Colonic mucosa (tissue), 4 donors: ENCODE data around the gene RABGAP1L. TPM values are rescaled to one million over a fixed set of nuclear protein-coding genes. Genes with fewer than 3 reads are reported as not detected.

Experiments
- DNase-seq: peaks from one replicate; pipeline ENCODE4 v3.0.0-alpha.2; 2020
- H3K27ac ChIP-seq: fragments of 200-600 bp; one replicate; pipeline ENCODE4 v1.8.0; 2021
- H3K27me3 ChIP-seq: fragments of 200-600 bp; one replicate; pipeline ENCODE4 v1.8.0; 2021
- H3K36me3 ChIP-seq: fragments of 200-600 bp; one replicate; pipeline ENCODE4 v1.8.0; 2021
- H3K4me1 ChIP-seq: fragments of 200-600 bp; one replicate; pipeline ENCODE4 v1.8.0; 2021; ENCODE audit warnings: mild to moderate bottlenecking
- H3K4me3 ChIP-seq: fragments of 200-600 bp; one replicate; pipeline ENCODE4 v1.8.0; 2021
- H3K9ac ChIP-seq, 2 donors: one replicate each; pipeline ENCODE4 v1.7.0; 2013; ENCODE audit warnings: control low read depth in 2 of 2, low read depth in 2 of 2, low read length in 2 of 2
- H3K9me3 ChIP-seq: fragments of 200-600 bp; one replicate; pipeline ENCODE4 v1.8.0; 2021
- intact Hi-C: fragments of 100-400 bp; cut with DNase I; formaldehyde crosslinking; loops from one replicate; pipeline ENCODE4 v1.14.1; 2022
- total RNA-seq, 2 donors: library from RNA; stranded (reverse); fragmentation: NEBNext Ultra II Directional in 1 of 2; extraction: Animal tissue kit (Norgen Biotek cat#: 25700) in 1 of 2; gene quantifications; one replicate each; pipeline ENCODE4 v1.2.1, GENCODE V29; 2021
- TF ChIP-seq, protein P1 (sequence below): fragments of 200-600 bp; IDR thresholded peaks from one replicate; pipeline ENCODE4 v1.8.0; 2022; ENCODE audit warnings: antibody characterized with exemption, mild to moderate bottlenecking
- donor health status: healthy.
- donor health status: DM: no; HTN: no; CAD: no.
- donor health status: DM: no; HTN: no; CAD: no.

RABGAP1L gene
- total RNA-seq, 2 donors from 2014 or later: 50.3 to 87.0 TPM

GRCh38 chr1:174946031-174946430 lies 786.7 kb downstream of the RABGAP1L start:
- Histone ChIP-seq H3K9me3 (no peaks in the 10 kb centered on the region), H3K36me3 (no peaks in the 10 kb centered on the region), H3K4me1 (no peaks in the 10 kb centered on the region), H3K9ac (no peak overlapping the region), H3K27ac (no peak overlapping the region), H3K27me3 (no peaks in the 10 kb centered on the region), H3K4me3 (no peak overlapping the region)
- intact Hi-C loops: no loop called here
- no peak for DNase-seq
- TF ChIP-seq, protein P1, sequence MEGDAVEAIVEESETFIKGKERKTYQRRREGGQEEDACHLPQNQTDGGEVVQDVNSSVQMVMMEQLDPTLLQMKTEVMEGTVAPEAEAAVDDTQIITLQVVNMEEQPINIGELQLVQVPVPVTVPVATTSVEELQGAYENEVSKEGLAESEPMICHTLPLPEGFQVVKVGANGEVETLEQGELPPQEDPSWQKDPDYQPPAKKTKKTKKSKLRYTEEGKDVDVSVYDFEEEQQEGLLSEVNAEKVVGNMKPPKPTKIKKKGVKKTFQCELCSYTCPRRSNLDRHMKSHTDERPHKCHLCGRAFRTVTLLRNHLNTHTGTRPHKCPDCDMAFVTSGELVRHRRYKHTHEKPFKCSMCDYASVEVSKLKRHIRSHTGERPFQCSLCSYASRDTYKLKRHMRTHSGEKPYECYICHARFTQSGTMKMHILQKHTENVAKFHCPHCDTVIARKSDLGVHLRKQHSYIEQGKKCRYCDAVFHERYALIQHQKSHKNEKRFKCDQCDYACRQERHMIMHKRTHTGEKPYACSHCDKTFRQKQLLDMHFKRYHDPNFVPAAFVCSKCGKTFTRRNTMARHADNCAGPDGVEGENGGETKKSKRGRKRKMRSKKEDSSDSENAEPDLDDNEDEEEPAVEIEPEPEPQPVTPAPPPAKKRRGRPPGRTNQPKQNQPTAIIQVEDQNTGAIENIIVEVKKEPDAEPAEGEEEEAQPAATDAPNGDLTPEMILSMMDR: no peak

- Histone ChIP-seq H3K27ac (no peak overlapping the region), H3K4me3 (no peak overlapping the region), H3K27me3 (no peaks in the 10 kb centered on the region), H3K36me3 (no peaks in the 10 kb centered on the region), H3K9me3 (no peaks in the 10 kb centered on the region), H3K4me1 (no peaks in the 10 kb centered on the region), H3K9ac (no peak overlapping the region)
- TF ChIP-seq, protein P1: no peak
- intact Hi-C loops: no loop called here
- no peak for DNase-seq
Observed at GRCh38 chr1:174949061-174949460, 789.7 kb downstream of the RABGAP1L start.

DNA sequence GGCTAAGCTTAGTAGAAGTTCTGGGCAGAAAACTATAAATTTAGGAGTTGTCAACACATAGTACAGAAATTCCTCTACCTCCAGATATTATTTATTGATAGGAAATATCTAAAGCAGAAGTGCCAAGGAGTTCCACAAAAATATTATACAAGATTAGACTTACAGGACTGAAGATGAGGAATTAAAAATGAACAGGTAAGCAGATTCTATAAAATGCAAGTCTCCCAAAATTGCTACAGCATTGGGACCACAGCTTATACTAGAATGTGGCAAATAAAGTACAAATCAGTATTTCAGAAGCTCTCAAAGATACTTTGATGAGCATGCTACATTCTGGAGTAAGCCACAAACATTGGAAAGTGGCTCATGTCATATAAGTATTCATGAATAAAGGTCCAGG lies 790.3 kb downstream of the RABGAP1L start:
- H3K4me1 ChIP-seq: peaks cover 3% of the 10 kb centered on the region
- H3K9ac ChIP-seq: no peak overlapping the region
- no peak overlapping the region for H3K4me3 ChIP-seq
- H3K27ac ChIP-seq: no peak overlapping the region
- TF ChIP-seq, protein P1: no peak
- intact Hi-C loops: no loop called here
- H3K36me3 ChIP-seq: no peaks in the 10 kb centered on the region
- no peaks in the 10 kb centered on the region for H3K27me3 ChIP-seq
- DNase-seq: no peak
- no peaks in the 10 kb centered on the region for H3K9me3 ChIP-seq

DNA sequence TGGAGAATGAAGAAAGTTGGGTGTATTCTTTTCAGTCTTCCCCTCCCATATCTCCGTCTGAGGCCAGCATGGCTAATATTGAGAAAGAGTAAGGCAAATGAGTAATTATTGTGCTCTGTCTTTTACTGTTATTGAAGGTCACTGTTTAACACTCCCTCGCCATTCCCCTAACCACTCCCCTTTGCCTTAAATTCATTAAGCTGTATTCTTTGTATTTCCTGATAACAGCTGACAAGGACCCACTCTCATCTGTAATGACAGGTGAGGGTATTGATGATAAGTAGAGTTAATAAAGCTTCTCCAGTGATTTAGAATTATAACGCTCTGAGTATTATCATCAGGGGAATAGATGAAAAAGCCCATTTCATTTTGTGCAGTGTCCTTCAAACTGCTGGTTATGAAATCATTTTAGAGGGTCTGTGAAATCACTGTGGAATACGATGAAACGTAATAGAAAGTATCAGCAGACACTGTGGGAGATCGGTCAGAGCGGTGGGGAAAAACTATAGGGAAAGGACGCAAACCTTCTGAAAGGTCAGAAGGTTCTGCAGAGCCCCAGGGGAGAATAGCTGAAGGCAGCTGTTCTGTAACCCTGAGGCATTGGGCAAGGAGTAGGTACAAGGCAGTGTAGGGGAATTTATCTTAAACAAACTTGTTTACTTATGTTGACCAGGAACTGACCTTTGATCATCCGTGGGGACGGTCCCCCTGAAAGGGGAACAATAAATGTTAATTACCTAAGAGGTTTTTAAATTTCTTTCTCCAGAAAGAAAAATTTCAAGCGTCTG lies 794.2 kb downstream of the RABGAP1L start:
- H3K36me3 ChIP-seq: no peaks in the 10 kb centered on the region
- H3K9ac ChIP-seq: peak overlapping the region in 1 of 2 donors; percentile 1
- peaks cover 12% of the 10 kb centered on the region for H3K4me1 ChIP-seq
- H3K27ac ChIP-seq: peak overlapping the region; percentile 82
- DNase-seq: peak; percentile 70
- intact Hi-C loops: no loop called here
- TF ChIP-seq, protein P1: no peak
- H3K9me3 ChIP-seq: no peaks in the 10 kb centered on the region
- no peaks in the 10 kb centered on the region for H3K27me3 ChIP-seq
- H3K4me3 ChIP-seq: no peak overlapping the region

DNA sequence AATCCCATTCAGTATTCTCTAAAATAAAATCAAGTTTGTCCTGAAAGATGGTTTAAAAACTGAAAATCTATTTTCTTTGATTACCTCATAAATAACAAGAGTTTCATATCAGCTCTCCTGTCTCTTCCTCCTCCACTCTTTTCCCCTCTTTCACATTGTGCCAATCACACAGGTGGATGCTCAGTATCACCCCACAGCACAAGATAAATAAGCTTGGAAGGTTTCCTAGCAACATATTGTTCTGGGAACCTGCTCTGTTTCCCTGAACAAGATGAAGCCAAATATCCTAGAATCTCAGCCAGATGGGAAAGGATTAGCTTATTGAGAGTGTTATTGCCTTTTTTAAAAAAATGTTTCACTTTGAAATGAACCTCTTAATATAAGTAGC lies 794.7 kb downstream of the RABGAP1L start:
- DNase-seq: peak; percentile 61

More for the DNA sequence above, 794.7 kb downstream of the RABGAP1L start:
- intact Hi-C loops: no loop called here
- H3K27me3 ChIP-seq: no peaks in the 10 kb centered on the region
- H3K36me3 ChIP-seq: no peaks in the 10 kb centered on the region
- H3K27ac ChIP-seq: peak overlapping the region; percentile 82
- H3K9me3 ChIP-seq: no peaks in the 10 kb centered on the region
- TF ChIP-seq, protein P1: no peak
- peaks cover 12% of the 10 kb centered on the region for H3K4me1 ChIP-seq
- no peak overlapping the region for H3K9ac ChIP-seq
- no peak overlapping the region for H3K4me3 ChIP-seq
